Activated CD4-positive, alpha-beta T cell treated with anti-CD3 and anti-CD28 coated beads, Interleukin-2, Interleukin-4, amounts not matched to agents 100 ng/mL and 50 ng/mL, durations not matched to agents 16 hours and 8 hours (primary cell): ENCODE results near the gene ZNF90.
"Not testable (repeated sequence)": the region's sequence is repeated elsewhere in the genome, so short reads cannot be mapped to it uniquely, and the experiment has no call there.

ENCODE experiments used
- DNase-seq: peaks from one replicate; pipeline ENCODE4 v3.0.0-alpha.2; 2020; ENCODE audit warnings: low spot score

ZNF90 gene

DNA sequence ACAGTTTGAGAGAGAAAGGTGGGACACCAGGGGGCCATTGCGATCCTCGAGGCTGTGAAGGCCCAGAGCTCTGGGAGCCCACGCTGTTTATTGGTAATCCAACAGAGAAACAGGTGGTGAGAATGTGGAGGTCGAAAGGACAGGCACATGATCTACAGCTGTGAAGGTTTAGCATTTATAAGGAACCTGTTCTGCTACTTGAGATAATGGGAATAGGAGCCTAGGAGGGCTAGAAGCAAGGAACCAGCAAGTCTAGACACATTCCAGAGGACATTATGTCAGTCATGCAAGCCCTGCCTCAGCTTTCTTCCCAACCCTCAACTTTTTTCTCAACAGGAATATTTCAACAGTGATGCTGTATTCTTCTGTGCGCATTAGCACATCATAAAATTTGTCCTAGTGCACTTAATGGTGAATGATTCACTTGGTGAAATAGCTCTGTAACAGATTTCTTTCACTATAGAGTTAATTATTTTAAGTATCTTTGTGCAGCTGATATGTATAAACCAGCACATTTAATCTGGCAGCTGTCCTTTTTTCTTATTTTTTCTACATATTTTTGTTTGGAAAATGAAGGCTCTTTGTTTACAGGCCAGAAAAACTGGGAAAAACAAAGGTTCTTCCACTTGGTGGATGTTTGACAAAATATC, 25.4 kb downstream of the ZNF90 start:
- DNase-seq, result no peak

DNA sequence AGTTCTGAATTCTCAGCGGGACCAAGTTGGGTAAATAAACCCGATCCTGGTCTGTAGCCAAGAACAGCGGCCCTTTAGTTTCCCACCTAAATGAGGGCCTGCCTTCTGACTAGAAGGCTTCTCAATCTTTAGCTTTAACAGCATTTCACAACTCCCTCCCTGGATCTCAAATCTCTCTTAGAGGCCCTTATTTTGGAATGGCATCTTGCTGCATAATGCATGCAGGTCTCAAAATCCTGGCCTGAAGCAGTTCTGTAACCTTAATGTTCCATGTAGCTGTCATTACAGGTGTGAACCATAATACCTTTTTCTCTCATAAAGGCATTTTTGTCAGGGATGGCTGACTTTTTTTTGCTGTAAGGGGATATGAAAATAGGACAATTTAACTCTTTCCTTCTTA, 29.5 kb downstream of the ZNF90 start:
- no peak for DNase-seq

DNA sequence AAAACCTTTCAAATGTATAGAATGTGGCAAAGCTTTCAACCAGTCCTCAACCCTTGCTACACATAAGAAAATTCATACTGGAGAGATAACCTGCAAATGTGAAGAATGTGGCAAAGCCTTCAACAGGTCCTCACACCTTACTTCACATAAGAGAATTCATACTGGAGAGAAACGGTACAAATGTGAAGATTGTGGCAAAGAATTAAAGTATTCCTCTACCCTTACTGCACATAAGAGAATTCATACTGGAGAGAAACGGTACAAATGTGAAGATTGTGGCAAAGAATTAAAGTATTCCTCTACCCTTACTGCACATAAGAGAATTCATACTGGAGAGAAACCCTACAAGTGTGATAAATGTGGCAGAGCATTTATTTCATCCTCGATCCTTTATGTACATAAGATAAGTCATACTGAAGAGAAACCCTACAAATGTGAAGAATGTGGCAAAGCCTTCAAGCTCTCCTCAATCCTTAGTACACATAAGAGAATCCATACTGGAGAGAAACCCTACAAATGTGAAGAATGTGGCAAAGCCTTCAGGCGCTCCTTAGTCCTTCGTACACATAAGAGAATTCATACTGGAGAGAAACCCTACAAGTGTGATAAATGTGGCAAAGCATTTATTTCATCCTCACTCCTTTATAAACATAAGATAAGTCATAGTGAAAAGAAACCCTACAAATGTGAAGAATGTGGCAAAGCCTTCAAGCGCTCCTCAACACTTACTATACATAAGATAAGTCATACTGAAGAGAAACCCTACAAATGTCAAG, 40.5 kb downstream of the ZNF90 start:
- DNase-seq, result not testable (repeated sequence)

DNA sequence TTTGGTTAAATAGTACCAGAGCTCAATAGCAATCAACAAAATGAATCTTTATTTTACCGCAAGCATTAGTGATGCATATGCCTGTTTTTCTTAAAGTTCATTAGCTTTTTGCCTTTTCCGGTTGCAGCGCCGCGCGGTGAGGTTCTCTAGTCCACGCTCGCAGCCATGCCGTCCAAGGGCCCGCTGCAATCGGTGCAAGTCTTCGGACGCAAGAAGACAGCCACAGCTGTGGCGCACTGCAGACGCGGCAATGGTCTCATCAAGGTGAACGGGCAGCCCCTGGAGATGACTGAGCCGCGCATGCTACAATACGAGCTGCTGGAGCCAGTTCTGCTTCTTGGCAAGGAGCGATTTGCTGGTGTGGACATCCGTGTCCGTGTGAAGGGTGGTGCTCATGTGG, 47.1 kb downstream of the ZNF90 start:
- DNase-seq, result no peak

DNA sequence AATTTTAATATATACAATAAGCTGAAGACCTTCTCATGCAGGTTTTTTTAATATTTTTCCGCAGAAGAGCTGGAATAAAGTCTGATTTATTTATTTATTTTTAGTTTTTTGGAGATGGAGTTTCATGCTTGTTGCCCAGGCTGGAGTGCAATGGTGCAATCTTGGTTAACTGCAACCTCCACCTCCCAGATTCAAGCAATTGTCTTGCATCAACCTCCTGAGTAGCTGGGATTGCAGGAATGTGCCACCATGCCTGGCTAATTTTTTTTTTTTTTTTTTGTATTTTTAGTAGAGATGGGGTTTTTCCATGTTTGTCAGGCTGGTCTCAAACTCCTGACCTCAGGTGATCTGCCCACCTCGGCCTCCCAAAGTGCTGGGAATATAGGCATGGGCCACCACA, 55.1 kb downstream of the ZNF90 start:
- not testable (repeated sequence) for DNase-seq

DNA sequence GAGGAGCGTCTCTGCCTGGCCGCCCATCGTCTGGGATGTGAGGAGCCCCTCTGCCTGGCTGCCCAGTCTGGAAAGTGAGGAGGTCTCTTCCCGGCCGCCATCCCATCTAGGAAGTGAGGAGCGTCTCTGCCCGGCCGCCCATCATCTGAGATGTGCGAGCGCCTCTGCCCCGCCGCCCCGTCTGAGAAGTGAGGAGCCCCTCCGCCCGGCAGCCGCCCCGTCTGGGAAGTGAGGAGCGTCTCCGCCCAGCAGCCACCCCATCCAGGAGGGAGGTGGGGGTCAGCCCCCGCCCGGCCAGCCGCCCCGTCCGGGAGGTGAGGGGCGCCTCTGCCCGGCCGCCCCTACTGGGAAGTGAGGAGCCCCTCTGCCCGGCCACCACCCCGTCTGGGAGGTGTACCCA, 59.9 kb downstream of the ZNF90 start:
- not testable (repeated sequence) for DNase-seq

DNA sequence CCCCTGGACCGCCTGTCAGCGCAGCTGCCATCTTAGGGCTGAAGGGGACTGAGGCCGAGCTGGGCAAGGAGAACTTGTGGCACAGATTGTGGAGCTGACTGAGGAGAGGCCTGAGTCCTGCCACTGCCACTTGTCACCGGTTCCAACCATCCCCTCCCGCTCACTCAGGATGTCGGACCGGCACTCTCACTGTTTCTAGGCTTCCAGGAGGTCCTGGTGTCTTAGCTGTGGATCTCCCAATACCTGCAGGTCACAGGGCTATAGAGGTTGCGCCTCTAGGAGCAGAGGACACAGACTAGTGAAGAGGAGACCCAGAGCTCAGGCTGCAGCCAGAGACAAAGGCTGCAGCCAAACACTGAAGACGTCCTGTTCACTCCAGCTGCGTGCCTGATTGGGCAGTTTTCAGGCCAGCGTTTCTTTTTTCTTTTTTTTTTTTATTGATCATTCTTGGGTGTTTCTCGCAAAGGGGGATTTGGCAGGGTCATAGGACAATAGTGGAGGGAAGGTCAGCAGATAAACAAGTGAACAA, 73.9 kb downstream of the ZNF90 start:
- DNase-seq, result no peak

DNA sequence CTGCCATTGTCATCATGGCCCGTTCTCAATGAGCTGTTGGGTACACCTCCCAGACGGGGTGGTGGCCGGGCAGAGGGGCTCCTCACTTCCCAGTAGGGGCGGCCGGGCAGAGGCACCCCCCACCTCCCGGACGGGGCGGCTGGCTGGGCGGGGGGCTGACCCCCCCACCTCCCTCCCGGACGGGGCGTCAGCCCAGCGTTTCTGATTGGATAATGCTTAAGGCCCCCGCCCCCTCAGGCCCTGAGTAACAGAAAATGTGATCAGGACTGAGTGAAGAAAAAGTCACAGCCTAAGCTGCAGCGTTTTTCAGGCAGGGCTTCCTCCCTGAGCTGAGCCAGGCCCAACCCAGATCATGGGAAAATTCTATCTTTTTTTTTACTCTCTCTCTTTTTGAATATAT, 74.7 kb downstream of the ZNF90 start:
- not testable (repeated sequence) for DNase-seq

DNA sequence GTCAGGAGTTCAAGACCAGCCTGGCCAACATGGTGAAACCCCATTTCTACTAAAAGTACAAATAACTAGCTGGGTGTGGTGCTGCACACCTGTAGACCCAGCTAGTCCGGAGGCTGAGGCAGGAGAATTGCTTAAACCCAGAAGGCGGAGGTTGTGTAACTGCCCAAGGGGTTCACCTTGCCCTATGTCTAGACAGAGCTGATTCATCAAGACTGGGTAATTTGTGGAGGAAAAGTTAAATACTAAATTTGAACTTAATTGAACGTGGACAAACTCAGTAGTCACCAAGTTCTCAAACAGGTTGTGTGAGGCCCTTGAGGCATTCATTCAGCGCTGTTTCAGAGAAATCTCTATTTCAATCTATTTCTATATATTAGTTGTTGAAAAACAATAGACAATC, 75.5 kb downstream of the ZNF90 start:
- no peak for DNase-seq

DNA sequence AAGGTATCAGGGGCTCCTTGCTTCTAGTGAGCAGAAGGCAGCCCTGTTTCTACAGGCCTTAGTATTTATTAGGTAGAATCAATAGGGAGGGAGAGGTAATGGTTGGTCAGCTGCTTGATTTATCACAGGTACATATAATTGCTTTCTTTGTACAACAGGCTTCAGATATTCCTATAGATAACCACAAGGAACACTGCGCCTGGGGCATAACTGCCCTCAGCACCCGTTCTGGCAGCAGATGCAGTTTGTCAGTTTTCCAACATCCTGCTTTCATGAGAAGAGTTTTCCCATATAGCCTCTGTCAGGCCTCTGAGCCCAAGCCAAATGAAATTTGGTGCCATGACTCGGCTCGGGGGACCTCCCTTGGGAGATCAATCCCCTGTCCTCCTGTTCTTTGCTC, 76.8 kb downstream of the ZNF90 start:
- DNase-seq, result no peak

DNA sequence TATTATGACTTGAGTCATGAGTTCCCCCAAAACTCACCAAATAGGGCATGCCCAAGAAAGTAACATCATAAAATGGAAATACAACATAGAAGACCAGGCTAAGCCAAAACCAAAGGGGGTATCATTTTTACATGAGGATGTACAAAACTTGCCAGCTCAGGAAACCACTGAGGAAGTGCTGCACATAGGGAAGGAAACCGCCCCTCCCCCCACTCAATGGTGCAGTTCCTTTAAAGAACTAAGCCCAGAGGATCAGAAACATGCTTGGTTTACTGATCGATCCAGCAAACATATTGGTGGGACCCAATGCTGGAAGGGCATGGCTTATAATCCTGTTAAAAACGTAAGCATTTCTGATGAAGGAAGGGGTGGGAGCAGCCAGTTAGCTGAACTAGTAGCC, 85.0 kb downstream of the ZNF90 start:
- no peak for DNase-seq

DNA sequence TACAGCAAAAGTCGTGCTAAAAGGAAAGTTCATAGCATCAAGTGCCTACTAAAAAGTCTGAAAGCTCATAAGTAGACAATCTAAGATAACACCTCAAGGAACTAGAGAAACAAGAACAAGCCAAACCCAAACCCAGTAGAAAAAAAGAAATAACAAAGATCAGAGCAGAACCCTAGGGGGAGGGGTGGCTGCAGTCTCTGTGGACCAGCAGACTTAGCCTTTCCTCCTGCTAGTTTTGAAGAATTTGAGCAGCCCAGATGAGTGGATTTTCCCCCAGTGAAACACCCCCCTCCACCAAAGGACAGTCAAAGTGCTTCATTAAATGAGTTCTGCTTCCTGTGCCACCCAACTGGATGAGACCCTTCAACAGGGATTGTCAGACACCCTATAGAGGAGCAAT, 86.7 kb downstream of the ZNF90 start:
- no peak for DNase-seq

DNA sequence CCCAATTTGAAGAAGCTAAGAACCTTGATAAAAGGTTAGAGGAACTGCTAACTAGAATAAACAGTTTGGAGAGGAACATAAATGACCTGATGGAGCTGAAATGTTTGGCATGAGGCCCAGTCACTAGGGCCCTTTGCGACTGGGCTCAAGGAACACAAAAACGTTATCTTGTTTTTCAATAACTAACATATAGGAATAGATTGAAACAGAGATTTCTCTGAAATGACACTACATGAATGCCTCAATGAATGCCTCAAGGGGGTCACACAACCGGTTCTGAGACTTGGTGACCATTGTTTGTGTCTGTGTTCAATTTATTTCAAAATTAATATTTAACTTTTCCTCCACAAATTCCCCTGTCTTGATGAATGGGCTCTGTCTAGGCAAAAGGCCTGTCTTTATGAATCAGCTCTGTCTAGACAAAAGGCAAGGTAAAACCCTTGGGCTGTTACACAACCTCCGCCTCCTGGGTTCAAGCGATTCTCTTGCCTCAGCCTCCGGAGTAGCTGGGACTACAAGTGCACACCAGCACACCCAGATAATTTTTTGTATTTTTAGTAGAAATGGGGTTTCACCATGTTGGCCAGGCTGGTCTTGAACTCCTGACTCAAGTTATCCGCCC, 88.3 kb downstream of the ZNF90 start:
- DNase-seq, result no peak

DNA sequence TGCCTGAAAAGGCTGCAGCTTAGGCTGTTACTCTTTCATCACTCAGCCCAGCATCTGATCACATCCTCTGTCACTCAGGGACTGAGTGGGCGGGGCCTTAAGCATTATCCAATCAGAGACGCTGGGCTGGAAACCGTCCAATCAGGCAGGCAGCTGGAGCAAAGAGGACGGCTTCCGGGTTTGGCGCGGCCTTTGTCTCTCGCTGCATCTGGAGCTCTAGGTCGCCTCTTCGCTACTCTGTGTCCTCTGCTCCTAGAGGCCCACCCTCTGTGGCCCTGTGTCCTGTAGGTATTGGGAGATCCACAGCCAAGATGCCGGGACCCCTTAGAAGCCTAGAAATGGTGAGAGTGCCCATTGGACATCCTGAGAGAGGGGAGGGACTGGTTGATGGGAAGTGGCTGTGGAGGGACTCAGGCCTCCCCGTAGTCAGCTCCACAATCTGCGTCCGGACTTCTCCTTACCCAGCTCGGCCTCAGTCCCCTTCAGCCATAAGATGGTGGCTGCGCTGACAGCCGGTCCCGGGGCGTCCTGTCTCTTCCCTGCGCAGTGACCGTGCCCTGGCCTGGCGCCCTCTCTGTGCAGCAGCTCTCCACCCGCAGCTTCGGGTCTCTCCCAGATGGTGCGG, 89.3 kb downstream of the ZNF90 start, which contains the start of gene ZNF486:
TSS of gene ZNF486 (plus strand) at position 195 of the 625 bp plus-strand sequence. CDS start at position 312, 117 bp downstream.
- peak; percentile 91 for DNase-seq

DNA sequence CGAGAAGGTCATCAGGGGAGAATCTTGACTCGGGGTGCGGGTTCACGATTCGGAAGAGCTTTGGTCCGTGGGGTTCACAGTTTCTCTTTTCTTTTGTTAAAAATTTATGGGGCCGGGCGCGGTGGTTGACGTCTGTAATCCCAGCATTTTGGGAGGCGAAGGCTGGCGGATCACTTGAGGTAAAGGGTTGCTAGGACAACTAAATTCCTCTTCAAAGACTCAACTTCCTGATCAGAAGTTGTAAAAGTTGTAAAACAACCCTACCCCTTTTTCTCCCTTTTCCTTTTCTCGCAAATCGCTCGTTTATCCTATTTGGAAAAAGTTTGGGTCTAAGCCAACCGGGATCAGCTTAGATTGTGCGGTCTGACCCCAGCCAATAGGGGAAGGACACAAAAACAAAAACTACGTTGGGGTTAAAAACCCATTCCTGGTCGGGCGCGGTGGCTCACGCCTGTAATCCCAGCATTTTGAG, 89.9 kb downstream of the ZNF90 start:
- DNase-seq, result no peak
